ENCODE results near the gene CABLES2.
"Not testable (repeated sequence)": the region's sequence is repeated elsewhere in the genome, so short reads cannot be mapped to it uniquely, and the experiment has no call there.

CABLES2 gene

DNA sequence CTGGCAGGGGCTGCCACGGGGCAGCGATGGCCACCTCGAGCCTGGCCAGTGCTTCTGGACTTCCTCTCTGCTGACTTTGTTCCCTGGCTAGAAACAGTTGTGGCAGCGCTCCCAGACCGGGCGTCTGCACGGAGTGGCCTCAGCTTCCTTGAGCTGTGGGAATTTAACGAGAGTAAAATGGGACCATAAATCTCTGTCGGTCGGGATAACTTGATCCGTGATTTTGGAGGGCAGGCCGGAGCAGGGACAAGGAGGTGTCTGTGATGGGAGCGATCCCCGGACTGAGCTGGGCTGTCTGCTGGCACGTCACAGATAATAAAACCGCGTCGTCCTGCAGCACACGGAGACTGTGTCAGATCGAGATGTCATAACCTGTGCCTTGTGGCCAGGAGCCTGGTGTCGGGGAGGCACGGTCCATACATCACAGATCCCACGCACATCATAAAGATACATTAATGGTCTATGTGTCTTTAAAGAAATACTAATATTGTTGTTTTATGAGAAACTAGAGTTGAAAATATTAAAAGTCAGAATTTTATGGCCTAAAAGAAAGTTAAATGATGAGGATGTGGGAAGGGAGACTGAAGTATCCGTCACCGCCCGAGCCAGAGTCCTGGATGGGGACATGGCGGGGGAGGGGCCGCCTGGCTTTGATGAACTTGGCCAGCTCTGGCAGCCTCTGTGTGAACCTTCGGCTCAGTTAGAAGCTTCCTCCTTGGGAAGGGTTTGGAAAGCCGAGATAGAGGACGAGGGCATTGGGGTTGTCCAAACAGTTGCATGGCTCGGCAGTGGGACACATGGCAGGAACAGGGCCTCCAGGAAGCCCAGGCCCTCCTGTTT, 26.8 kb upstream of the CABLES2 start:
- DNase-seq: no peak

DNA sequence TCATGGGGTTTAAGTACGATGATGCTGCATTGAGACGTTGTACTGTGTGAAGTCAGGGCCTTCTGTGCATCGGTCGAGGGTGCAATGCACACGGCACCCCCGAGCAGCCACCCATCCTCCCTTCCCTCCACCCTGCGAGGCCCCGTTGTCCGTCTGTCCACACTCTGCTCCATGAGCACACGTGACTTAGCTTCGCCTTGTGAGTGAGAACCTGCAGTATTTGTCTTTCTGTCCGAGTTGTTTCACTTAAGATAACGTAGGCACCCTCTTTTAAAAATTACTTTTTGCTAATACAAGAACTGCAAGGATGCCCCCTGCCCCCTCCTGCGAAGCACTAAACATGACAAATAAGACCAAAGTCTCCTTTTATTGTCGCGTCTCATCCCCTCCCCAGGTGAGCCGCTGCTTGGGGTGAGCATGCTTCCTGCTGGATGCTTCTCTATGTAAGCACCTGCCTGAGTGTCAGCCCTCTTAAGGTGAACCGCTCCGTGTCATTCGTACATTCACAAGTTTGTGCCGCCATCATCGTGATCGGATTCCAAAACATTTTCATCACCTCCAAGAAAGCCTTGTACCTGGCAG, 23.9 kb upstream of the CABLES2 start:
- DNase-seq: no peak

DNA sequence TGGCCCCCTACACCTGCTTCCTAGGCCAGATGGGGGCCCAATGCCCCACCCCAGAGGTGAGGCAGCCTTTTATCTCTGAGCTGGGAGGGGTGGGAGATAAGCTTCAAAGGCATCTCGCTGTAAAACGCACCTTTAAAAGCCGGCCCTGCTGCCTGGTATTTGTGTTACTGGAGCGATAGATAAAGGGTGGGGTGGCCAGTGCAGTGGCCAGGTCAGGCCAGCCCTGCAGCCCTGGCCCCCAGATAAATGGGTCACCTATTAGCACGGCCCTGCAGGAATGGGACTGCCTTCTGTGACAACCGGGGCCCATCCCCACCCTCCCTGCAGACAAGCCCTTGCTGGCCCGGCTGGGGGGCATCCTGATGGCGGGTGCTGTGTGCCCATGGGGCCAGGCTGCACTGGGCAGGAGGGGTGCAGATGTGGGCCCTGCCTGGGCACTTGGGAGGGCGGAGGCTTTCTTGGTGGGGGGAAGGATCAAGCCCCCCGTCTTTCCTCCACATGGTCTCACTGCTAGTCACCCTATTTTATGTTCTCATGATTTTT, 23.3 kb upstream of the CABLES2 start:
- no peak for DNase-seq

DNA sequence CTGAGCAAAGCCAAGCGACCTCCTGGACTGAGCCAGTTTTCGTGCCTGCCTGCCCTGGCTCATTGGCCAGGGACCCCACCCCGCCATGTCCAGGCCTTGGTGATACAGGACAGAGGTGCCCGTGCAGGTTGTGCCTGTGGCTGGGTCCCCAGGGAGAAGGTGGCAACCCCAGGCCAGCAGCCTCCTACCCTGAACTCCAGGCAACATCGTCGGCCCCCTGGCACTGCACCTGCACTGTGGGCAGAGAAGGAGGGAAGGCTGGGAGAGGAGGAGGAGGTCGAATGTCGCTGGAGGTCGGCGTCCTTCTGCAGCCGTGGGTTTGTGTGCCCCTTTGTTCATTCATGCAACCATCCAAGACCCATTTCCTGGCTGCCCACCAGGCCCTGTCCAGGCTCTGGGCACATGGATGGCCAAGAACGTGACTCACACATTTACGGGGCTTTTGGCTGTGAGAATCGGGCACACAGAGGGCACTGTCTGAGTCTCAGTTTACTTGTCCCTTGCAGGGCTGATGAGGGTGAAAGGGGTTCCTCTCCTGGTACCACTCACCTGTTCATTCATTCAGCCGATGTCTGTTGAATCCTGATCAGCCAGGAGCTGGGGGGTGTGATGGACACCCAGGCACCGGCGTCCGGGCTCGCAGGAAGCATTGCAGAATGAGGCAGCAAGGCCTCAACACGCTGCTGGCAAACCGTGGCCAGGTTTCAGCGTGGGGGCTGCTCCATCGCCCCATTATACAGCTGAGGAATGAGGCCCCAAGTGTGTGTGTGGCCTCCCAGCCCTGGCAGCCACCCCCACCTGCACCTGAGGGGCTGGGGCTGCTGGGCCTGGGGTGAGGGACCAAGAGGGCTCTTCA, 22.6 kb upstream of the CABLES2 start:
- DNase-seq: no peak

DNA sequence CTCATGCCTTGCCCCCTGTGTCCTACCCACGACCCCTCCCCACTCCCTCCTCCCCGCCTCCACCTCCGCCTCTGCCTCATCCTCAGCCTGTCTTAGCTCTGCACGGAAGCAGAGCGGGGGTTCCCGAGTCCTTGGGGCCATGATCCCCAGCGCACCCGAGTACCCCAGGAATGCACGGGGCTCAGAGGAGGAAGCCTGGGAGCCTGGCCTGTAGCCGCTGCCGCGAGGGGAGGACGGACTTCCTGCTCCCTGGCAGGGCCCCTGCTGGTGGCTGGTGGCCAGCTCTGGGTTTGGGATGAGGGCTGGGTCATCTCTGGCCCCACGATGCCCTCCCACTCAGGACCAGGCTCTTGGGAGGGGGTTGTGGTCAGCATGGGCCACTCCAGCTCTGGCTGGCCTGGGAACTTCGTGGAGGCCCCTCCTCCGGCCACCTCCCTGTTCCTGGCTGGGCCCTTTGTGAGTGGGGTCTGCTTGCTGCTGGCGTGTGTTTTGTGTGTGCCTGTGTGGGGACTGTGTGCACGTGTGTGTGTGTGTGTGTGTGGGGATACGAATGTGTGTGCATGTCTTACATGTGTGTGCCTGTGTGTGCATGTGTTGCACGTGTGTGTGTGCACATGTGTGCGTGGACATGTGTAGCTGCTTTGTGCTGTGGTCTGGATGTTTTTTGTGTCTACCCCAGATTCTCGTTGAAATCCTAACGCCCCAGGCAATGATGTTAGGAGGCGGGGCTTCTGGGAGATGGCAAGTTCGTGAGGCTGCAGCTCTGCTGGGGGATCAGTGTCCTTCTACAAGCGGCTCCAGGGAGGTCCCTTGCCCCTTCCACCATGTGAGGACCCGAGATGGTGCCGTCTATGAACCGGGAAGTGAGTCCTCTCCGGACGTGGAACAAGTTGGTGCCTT, 21.6 kb upstream of the CABLES2 start:
- no peak for DNase-seq

DNA sequence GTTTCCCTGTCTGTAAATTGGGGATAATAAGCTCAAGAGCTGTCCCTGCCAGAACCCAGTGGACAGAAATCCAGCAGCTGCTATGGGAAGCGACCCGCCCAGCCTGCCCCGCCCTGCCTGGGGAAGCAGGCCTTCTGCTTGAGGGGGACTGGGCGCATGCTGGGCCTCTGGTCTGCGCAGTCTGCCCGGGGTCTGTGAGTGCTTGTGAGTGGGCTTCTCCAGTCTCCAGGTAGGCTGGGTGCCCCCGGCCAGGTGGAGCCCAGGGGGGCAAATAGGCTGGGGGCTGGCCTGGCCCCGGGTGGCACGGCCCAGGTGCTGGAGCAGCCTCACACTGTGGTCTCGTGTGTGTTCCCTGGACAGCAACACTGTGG, 20.9 kb upstream of the CABLES2 start:
- DNase-seq: no peak

DNA sequence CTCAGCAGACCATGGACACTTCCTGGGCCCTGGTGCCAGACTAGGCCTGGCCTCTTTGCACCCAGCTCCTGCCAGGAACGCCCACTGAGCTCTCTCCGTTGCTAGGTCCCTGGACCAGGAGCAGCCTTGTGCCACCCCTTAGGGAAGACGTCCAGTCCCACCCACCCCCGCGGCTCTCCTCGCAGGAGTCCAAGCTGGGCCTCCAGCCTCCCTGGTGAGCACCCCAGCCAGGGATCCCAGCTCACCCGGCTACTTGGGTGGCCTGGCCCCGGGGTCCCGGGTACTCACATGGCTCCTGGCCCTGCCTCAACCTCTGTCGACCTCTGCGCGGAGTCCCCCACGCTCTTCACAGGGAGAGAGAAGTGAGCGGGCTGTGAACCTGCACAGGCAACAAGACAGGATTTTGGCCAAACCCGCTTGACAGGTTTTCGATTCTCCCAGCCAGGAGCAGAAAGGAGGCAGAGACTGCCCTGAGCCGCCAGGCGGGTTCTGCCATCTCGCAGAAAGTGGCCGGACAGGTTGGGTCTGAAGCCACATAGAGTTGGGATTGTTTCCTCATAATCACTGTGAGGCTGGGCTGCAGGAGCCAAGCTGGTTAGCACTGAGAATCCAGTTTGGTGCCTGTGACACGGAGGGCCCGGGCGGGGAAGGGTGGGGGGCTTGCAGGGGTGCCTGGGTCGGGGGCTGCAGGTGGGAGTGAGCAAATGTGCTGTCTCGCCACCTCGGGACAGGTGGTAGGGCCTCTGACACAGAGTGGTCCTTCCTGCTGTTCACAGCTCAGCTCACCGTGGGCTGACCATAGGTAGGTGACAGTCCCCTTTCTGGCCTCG, 20.3 kb upstream of the CABLES2 start, which contains the start of gene RBBP8NL:
RBBP8NL (minus strand) TSS at position 368 of the 830 bp plus-strand sequence. CDS start 7,892 bp downstream, outside the sequence.
- DNase-seq: peak; percentile 23

DNA sequence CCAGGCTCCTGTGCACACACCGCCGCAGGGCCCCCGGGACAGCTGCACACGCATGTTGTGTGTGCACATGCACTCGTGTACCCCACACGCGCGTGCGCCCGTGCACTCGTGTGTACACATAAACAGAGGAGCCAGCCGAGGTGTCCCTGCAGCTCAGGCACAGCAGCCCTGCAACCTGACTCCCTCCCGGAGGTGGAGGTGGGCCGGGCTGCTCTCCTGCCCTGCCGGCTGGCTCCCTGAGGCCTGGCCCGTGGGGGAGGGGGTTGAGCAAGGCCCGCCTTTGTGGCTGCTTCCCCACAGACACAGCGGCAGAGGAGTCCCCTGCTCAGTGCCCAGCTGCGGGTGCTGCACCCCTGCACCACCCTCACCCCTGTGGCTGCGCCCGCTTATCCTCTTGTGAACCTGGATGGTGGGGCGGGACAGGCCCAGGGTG, 19.6 kb upstream of the CABLES2 start:
- DNase-seq: no peak

DNA sequence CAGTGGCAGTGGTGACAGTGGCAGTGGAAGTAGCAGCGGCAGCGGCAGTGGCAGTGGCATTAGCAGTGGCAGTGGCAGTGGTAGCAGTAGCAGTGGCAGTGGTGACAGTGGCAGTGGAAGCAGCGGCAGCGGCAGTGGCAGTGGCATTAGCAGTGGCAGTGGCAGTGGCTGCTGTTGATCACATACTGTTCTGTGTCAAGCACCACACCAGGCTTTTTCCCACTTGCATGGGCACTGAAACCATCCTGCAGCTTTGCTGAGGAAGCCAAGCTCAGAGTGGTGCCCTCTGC, 18.9 kb upstream of the CABLES2 start:
- not testable (repeated sequence) for DNase-seq

DNA sequence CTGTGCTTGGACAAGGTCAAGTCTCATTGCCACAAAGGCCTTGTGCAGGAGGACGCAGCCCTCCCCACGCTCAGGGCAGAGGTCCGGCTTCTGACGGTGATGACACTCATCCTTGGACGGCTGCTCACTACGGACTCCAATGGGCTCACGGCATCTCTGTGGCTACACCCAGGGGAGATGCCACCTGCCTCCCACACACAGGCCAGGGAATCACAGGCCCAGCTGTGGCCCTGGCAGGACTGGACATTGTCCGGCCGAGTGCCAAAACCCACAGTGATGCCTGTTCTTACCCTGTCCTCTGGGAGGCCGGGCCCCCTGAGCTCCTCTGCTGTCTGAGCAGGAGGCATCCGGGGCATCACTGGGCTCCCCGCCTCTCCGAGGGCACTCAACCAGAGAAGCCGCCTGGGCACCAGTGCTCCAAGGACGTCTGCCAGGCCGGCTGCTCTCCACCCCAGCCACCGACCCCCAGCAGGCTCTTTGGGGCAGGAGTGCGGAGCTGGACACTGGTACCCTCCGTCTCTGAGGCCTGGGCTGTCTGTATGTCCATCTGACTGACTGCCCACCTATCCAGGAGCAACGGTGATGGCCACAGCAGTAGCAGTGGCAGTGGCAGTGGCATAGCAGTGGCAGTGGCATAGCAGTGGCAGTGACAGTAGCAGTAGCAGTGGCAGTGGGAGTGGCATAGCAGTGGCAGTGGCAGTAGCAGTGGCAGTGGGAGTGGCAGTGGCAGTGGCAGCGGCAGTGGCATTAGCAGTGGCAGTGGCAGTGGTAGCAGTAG, 18.4 kb upstream of the CABLES2 start:
- DNase-seq: no peak

DNA sequence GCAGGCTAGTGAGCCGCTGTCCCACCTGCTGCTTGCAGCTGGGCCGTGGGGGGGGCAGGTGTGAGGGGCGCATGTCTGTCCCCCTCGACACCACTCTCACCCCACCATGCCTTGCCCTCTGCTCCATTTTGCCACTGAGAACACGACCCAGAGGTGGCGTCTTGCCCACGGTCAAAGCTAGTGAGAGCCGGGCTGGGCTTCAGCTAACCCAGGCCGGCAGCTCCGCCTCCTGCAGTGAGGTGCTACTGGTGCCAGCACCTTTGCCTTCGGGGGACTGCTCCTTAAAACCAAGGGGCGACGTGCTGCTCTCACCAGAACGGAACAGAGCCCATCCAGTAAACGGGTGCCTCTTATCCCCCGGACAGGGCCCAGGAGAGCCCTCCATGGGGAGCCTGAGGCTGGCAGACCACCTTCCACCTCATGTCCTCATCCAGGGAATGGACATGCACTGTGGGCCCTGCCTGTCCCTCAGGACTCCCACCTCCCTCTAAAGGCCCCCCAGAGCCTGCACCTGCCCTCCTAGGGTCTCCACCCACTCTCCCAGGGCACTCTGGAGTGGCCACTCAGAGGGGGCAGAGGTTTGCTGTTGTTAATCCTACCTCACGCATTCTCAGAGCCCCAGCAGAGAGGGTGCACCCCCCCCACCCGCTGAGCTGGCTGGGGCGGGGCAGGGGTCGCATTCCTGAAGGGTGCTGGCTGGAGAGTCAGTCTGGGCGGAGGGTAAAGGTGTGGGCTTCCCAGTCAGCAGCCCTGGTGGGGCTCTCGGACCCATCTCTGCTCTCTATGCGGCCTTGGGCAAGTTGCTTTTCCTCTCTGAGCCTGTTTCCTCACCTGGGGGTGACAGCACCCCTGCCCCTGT, 17.4 kb upstream of the CABLES2 start:
- DNase-seq: no peak

DNA sequence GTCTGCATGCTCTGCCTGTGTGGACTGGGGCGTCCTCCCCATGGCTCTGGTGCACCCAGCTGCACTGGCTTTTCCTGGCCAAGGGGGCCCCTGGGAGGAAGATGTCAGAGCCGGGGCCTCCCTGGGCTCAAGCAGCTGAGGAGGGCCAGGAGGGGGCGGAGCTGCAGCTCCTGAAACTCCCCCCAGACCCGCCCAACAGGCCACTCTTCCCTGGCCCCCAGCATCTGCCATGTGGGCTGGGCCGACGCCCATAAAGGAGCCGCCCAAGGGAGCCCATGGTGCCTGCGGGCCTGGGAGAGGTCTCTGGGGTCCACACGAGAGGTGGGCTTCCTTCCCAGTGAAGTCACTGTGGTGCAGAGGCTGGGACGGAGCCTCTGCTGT, 16.2 kb upstream of the CABLES2 start:
- DNase-seq: no peak

DNA sequence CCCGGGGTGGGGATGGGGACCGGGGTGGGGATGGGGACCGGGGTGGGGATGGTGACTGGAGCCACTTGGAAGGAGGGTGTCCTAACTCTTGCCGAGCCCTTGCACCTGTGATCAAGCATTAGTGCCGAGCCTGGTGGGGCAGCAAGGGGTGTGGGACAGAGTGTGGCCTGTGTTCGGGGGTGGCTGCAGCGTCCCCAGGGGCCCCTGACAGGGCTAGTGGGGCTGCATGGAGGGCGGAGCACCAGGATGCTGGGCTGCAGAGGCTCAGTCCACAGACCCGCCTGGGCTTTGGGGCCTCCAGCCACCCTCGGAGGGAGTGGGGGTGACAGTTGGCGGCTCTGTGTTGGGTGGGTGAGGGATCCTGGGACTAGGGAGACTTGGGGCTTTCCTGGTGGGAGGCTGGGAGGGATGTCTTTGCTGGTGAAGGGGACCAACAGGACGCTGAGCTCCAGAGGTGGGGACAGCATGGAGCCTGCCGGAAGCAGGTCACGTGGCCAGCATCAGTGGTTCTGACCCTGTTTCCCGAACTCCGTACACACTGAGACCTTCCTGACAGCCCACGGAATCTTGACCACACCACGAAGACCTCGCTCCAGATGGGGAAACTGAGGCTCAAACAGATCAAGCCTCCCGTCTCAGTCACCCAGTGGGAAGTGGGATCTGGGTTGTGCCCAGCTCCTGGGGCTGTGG, 15.7 kb upstream of the CABLES2 start:
- no peak for DNase-seq

DNA sequence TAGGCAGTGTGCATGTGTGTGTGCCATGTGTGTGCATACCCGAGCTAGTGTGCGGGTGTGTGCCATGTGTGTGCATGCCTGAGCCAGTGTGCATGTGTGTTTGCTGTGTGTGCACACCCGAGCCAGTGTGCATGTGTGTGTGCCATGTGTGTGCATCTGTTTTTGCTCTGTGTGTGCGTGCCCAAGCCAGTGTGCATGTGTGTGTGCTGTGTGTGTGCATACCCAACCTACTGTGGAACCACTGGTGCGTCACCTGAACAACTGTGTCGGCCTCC, 14.6 kb upstream of the CABLES2 start:
- no peak for DNase-seq

DNA sequence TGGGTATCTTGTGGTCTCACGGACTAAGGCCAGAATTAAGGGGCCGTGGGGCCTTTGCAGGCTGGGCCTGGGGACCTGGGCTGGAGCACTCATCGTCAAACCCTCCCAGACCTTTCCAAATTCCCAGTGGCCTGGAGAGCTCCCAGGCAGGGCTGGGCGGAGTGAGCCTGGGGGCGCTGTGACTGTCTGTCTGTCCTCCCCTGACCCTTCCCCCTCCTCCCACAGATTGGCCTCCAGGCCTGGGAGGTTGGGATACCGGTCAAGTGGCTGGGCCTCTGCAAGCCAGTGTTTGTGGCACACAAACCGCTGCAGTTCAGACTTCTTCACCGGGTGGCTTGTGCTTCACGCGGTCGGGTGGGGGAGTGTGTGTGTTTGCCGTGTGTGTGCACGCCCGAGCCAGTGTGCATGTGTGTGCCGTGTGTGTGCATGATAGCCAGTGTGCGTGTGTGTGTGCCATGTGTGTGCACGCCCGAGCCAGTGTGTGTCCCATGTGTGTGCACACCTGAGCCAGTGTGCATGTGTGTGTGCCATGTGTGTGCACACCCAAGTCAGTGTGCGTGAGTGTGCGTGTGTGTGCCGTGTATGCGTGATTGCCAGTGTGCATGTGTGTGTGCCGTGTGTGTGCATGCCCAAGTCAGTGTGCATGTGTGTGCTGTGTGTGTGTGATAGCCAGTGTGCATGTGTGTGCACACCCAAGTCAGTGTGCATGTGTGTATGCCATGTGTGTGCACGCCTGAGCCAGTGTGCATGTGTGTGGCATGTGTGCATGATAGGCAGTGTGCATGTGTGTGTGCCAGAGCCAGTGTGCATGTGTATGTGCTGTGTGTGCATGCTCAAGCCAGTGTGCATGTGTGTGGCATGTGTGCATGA, 14.0 kb upstream of the CABLES2 start:
- DNase-seq: no peak

DNA sequence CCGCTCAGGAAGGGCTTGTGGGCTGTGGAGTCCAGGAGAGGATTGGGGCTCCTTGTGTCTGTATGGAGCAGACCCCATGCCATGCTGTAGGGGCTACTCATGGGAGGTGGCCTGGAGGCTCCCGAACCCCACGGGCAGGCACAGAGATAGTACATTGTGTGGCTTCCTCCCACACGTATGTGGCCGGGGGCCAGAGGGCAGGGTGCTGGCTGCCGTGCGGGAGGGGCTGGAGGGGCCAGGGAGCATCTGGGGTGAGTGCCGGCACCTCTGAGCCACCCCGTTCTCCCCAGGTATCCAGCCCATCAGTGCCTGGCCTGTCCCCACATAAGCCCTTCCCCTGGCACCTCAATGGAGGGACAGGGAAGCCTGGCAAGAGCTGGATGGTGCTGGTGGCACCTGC, 12.7 kb upstream of the CABLES2 start:
- no peak for DNase-seq

DNA sequence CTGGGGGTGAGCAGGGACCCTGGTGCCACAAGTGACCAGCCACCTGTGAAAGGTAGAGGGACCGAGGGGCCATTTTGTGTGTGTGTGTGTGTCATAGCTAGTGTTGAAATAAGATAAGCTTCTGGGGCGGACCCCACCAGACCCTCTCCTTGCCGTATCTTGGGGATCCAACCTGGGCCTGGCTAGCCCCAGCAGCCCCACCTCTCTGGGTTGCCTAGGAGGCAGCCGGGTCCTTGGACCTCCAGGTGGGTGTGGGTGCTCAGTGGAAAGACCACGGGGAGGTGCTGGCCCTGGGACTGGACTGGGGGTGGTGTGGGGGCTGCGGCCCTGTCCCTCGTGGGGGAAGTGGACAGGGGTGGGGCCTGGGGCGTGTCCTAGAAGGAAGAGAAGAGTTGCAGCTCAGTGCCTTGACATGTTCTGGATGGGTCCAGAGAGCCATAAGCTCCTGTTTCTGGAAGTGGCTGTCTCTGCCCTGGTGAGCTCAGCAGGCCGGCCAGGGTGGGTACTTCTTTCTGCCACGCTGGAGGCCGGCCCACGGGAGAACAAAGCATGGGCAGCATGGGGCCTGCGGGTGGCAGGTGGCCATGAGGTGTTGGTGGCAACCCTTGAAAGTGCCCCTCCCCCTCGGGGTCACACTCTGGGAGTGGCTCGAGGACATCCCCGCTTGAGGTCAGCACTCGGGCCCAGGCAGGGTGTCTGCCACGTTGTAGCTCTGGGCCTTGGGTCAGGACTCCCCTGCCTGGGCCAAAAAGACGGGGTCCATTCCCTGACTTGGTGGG, 11.8 kb upstream of the CABLES2 start:
- DNase-seq: no peak

All from RPMI8226 (cell line).